GM23338 (cell line): ENCODE results near the gene PTCH2. TPM values are rescaled to one million over a fixed set of nuclear protein-coding genes. Genes with fewer than 3 reads are reported as not detected.

ENCODE experiments used
- ATAC-seq: fragments of 200-7000 bp; cut with Tn5 transposase; 3 replicates; pipeline ENCODE4 v1.9.1; 2020
- DNase-seq: peaks from one replicate; pipeline ENCODE4 v3.0.0-alpha.2; 2015; ENCODE audit warnings: low spot score
- H2AFZ ChIP-seq: fragments of 200-600 bp; sonication (generic); 2 replicates; pipeline ENCODE4 v1.8.0; 2016; ENCODE audit warnings: antibody characterized with exemption, mild to moderate bottlenecking, moderate library complexity
- H3F3A ChIP-seq: fragments of 200-600 bp; sonication (generic); replicated peaks from 2 replicates; pipeline ENCODE4 v1.8.0; 2017; ENCODE audit warnings: antibody characterized with exemption, mixed run types, low read depth
- H3K27ac ChIP-seq: fragments of 200-600 bp; sonication (generic); 2 replicates; pipeline ENCODE4 v1.6.1; 2016; ENCODE audit warnings: low read depth
- H3K27me3 ChIP-seq: fragments of 200-600 bp; sonication (generic); 2 replicates; pipeline ENCODE4 v1.8.0; 2016; ENCODE audit warnings: mild to moderate bottlenecking, mixed run types, moderate library complexity; ENCODE audit not compliant: insufficient read depth
- H3K36me3 ChIP-seq: fragments of 200-600 bp; sonication (generic); 2 replicates; pipeline ENCODE4 v1.8.0; 2016; ENCODE audit warnings: mild to moderate bottlenecking; ENCODE audit not compliant: insufficient read depth
- H3K4me1 ChIP-seq: fragments of 200-600 bp; sonication (generic); 2 replicates; pipeline ENCODE4 v1.8.0; 2016; ENCODE audit warnings: mild to moderate bottlenecking, moderate library complexity; ENCODE audit not compliant: insufficient read depth
- H3K4me2 ChIP-seq: fragments of 200-600 bp; sonication (generic); 2 replicates; pipeline ENCODE4 v1.7.1; 2017; ENCODE audit warnings: mixed run types
- H3K4me3 ChIP-seq: fragments of 200-600 bp; sonication (generic); 2 replicates; pipeline ENCODE4 v1.6.1; 2016; ENCODE audit warnings: mixed run types
- H3K79me2 ChIP-seq: fragments of 200-600 bp; sonication (generic); replicated peaks from 2 replicates; pipeline ENCODE4 v1.8.0; 2017; ENCODE audit warnings: mild to moderate bottlenecking; ENCODE audit not compliant: insufficient read depth
- H3K9me2 ChIP-seq: fragments of 200-600 bp; sonication (generic); 2 replicates; pipeline ENCODE4 v1.8.0; 2017; ENCODE audit not compliant: insufficient read depth
- H4K20me1 ChIP-seq: fragments of 200-600 bp; sonication (generic); replicated peaks from 2 replicates; pipeline ENCODE4 v1.8.0; 2017; ENCODE audit warnings: mild to moderate bottlenecking; ENCODE audit not compliant: insufficient read depth
- H3K27ac Mint-ChIP-seq: 2 replicates; pipeline ENCODE4 v1.8.0; 2020; ENCODE audit warnings: inconsistent platforms, mild to moderate bottlenecking, moderate library complexity, mixed read lengths
- H3K27me3 Mint-ChIP-seq: 3 replicates; pipeline ENCODE4 v1.8.0; 2022; ENCODE audit warnings: low read depth, mild to moderate bottlenecking, moderate library complexity, mixed read lengths, inconsistent platforms; ENCODE audit not compliant: insufficient read depth, poor library complexity
- H3K36me3 Mint-ChIP-seq: 3 replicates; pipeline ENCODE4 v1.8.0; 2021; ENCODE audit warnings: low read depth, mild to moderate bottlenecking, inconsistent platforms, moderate library complexity, mixed read lengths
- H3K4me1 Mint-ChIP-seq: 3 replicates; pipeline ENCODE4 v1.8.0; 2020; ENCODE audit warnings: mild to moderate bottlenecking, inconsistent platforms, mixed read lengths
- H3K4me3 Mint-ChIP-seq: 3 replicates; pipeline ENCODE4 v1.8.0; 2021; ENCODE audit warnings: moderate library complexity, mild to moderate bottlenecking, inconsistent platforms, mixed read lengths
- H3K9me3 Mint-ChIP-seq: 3 replicates; pipeline ENCODE4 v1.8.0; 2020; ENCODE audit warnings: moderate library complexity, mild to moderate bottlenecking, inconsistent platforms, mixed read lengths
- CREB1 ChIP-seq: fragments of 250-450 bp; sonication (Bioruptor Pico); IDR thresholded peaks from 2 replicates; pipeline ENCODE4 v1.5.0; 2020; ENCODE audit warnings: low read depth, mild to moderate bottlenecking, moderate library complexity
- EZH2 ChIP-seq: fragments of 200-600 bp; sonication (generic); IDR thresholded peaks from one replicate; pipeline ENCODE4 v1.8.0; 2017; ENCODE audit warnings: antibody characterized with exemption, mild to moderate bottlenecking, low read depth; ENCODE audit not compliant: unreplicated experiment
- POLR2AphosphoS5 ChIP-seq: IDR thresholded peaks from 2 replicates; pipeline ENCODE4 v1.6.1; 2016; ENCODE audit warnings: antibody characterized with exemption, low read depth
- polyA plus RNA-seq: library from polyadenylated mRNA; unstranded; fragments of >200 nt; fragmentation: Nextera tagmentation; extraction: Ambion mirVana; gene quantifications from 2 replicates; pipeline ENCODE4 v1.2.1, GENCODE V29; 2016
- total RNA-seq: library from RNA; depleted of rRNA; stranded (reverse); fragments of >200 nt; shearing (Covaris generic); gene quantifications from 2 replicates; pipeline ENCODE4 v1.2.3, GENCODE V29; 2014
- TF ChIP-seq, protein P1 (sequence below): fragments of 250-450 bp; sonication (Bioruptor Pico); IDR thresholded peaks from 2 replicates; pipeline ENCODE4 v1.5.0; 2020; ENCODE audit warnings: mild to moderate bottlenecking, moderate library complexity

PTCH2 gene
- total and polyA plus RNA-seq, 2 experiments from 2014 or later = 0.63 to 0.74 TPM

DNA sequence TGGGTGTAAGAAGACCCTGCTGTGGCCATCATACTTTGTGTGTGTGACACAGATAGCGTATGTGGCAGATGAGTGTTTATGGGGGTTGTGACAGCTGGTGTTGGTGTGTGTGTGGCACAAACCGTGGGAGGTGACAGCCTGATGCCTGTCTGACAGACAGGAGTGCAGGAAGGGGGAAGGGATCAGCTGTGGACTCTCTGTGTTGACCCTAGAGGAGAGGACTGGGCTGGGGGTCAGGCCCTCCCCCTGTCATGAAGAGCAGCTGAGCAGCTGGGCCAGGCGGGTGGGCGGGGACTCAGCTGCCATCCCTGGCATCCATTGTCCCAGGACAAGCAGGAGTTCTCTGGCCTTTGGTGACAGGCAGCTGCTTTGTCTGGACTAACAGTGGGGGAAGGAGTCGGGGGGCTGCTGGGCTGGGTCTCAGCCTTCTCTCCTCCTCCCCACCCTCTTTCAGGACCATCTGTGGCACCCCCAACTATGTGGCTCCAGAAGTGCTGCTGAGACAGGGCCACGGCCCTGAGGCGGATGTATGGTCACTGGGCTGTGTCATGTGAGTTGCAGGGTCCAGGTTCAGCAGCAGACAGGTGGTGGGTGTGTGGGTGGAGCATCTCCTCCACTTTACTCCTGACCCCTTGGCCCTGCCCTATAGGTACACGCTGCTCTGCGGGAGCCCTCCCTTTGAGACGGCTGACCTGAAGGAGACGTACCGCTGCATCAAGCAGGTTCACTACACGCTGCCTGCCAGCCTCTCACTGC, 40.6 kb downstream of the PTCH2 start:
- no peak overlapping the region for H3K27ac Mint-ChIP-seq
- Histone ChIP-seq H3K9me2 (no peaks in the 10 kb centered on the region), H3F3A (peaks cover 18% of the 10 kb centered on the region; the same call in 1 of the 2 replicates), H3K79me2 (0 out of 2 replicates have a peak, but pooled peaks cover 3% of the 10 kb centered on the region), H2AFZ (no peak overlapping the region), H4K20me1 (no peaks in the 10 kb centered on the region), H3K4me3 (no peak overlapping the region), H3K4me2 (no peak overlapping the region), H3K27me3 (no peaks in the 10 kb centered on the region), H3K27ac (no peak overlapping the region), H3K4me1 (peaks cover 17% of the 10 kb centered on the region), H3K36me3 (no peaks in the 10 kb centered on the region; the same call in 1 of the 2 replicates)
- no peak for TF ChIP-seq CREB1 (CRISPR knock-in tag)
- TF ChIP-seq EZH2 = no peak
- TF ChIP-seq, protein P1, sequence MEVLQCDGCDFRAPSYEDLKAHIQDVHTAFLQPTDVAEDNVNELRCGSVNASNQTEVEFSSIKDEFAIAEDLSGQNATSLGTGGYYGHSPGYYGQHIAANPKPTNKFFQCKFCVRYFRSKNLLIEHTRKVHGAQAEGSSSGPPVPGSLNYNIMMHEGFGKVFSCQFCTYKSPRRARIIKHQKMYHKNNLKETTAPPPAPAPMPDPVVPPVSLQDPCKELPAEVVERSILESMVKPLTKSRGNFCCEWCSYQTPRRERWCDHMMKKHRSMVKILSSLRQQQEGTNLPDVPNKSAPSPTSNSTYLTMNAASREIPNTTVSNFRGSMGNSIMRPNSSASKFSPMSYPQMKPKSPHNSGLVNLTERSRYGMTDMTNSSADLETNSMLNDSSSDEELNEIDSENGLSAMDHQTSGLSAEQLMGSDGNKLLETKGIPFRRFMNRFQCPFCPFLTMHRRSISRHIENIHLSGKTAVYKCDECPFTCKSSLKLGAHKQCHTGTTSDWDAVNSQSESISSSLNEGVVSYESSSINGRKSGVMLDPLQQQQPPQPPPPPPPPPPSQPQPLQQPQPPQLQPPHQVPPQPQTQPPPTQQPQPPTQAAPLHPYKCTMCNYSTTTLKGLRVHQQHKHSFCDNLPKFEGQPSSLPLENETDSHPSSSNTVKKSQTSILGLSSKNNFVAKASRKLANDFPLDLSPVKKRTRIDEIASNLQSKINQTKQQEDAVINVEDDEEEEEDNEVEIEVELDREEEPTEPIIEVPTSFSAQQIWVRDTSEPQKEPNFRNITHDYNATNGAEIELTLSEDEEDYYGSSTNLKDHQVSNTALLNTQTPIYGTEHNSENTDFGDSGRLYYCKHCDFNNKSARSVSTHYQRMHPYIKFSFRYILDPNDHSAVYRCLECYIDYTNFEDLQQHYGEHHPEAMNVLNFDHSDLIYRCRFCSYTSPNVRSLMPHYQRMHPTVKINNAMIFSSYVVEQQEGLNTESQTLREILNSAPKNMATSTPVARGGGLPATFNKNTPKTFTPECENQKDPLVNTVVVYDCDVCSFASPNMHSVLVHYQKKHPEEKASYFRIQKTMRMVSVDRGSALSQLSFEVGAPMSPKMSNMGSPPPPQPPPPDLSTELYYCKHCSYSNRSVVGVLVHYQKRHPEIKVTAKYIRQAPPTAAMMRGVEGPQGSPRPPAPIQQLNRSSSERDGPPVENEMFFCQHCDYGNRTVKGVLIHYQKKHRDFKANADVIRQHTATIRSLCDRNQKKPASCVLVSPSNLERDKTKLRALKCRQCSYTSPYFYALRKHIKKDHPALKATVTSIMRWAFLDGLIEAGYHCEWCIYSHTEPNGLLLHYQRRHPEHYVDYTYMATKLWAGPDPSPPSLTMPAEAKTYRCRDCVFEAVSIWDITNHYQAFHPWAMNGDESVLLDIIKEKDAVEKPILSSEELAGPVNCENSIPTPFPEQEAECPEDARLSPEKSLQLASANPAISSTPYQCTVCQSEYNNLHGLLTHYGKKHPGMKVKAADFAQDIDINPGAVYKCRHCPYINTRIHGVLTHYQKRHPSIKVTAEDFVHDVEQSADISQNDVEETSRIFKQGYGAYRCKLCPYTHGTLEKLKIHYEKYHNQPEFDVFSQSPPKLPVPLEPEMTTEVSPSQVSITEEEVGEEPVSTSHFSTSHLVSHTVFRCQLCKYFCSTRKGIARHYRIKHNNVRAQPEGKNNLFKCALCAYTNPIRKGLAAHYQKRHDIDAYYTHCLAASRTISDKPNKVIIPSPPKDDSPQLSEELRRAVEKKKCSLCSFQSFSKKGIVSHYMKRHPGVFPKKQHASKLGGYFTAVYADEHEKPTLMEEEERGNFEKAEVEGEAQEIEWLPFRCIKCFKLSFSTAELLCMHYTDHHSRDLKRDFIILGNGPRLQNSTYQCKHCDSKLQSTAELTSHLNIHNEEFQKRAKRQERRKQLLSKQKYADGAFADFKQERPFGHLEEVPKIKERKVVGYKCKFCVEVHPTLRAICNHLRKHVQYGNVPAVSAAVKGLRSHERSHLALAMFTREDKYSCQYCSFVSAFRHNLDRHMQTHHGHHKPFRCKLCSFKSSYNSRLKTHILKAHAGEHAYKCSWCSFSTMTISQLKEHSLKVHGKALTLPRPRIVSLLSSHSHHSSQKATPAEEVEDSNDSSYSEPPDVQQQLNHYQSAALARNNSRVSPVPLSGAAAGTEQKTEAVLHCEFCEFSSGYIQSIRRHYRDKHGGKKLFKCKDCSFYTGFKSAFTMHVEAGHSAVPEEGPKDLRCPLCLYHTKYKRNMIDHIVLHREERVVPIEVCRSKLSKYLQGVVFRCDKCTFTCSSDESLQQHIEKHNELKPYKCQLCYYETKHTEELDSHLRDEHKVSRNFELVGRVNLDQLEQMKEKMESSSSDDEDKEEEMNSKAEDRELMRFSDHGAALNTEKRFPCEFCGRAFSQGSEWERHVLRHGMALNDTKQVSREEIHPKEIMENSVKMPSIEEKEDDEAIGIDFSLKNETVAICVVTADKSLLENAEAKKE (CRISPR knock-in tag) = no peak
- no peak for TF ChIP-seq POLR2AphosphoS5
- no peak for ATAC-seq
- H3K36me3 Mint-ChIP-seq = peaks cover 41% of the 10 kb centered on the region
- no peak overlapping the region for H3K4me3 Mint-ChIP-seq
- DNase-seq = no peak
- peaks cover 20% of the 10 kb centered on the region for H3K4me1 Mint-ChIP-seq
- peaks cover 11% of the 10 kb centered on the region for H3K27me3 Mint-ChIP-seq
- no peaks in the 10 kb centered on the region for H3K9me3 Mint-ChIP-seq
